Motor neuron (in vitro differentiated cells): ENCODE data around the gene COL6A3. TPM values are rescaled to one million over a fixed set of nuclear protein-coding genes. Genes with fewer than 3 reads are reported as not detected.
A peak's percentile ranks its signal among the peaks of the same experiment; 100 is the strongest.

Experiments used
- ATAC-seq, 8 experiments: fragments of 200-7000 bp; cut with Tn5 transposase; replicated peaks in 6 of 8; 2 replicates each; pipeline ENCODE4 v1.8.0; 2021; ENCODE audit warnings: mild to moderate bottlenecking in 8 of 8, moderate library complexity in 8 of 8
- H3K27ac ChIP-seq, 2 donors: fragments of 250-450 bp; sonication (Bioruptor Pico); 2 replicates each; pipeline ENCODE4 v1.9.0; 2021; ENCODE audit warnings: antibody characterized with exemption in 2 of 2, mild to moderate bottlenecking in 2 of 2, moderate library complexity in 1 of 2
- H3K4me1 ChIP-seq, 2 donors: fragments of 250-450 bp; sonication (Bioruptor Pico); replicated peaks in 1 of 2; 2 replicates each; pipeline ENCODE4 v1.6.1; 2021; ENCODE audit warnings: antibody characterized with exemption in 2 of 2, mild to moderate bottlenecking in 2 of 2, moderate library complexity in 1 of 2
- H3K4me3 ChIP-seq, 5 donors: fragments of 250-450 bp; sonication (Bioruptor Pico); 2 replicates each; pipeline ENCODE4 v1.9.0; 2021; ENCODE audit warnings: antibody characterized with exemption in 5 of 5, mild to moderate bottlenecking in 5 of 5, moderate library complexity in 4 of 5
- WGBS, 10 experiments: fragments of 450-650 bp; shearing (Covaris generic); methylation state at CpG; one replicate each; pipeline ENCODE4 v1.0.0; 2022; 5-methylcytosine and 5-hydroxymethylcytosine counted together
- in situ Hi-C, 9 experiments: fragments of 400-800 bp; cut with MboI; loops; one replicate each; pipeline ENCODE4 v1.15.0; 2021; ENCODE audit warnings: low sequenced_read_pairs in 9 of 9, low pct_unique_long_range_greater_than_20kb in 2 of 9; ENCODE audit not compliant: unreplicated experiment in 9 of 9
- total RNA-seq, 8 experiments: library from RNA; unstranded; fragments of 300-600 nt; gene quantifications; 2 replicates each; pipeline versions ENCODE4 v1.2.3 to v1.2.4, GENCODE V29; 2022

Gene COL6A3
- total RNA-seq, 8 experiments from 2014 or later, result 0.04 to 288 (median 1.0) TPM

DNA sequence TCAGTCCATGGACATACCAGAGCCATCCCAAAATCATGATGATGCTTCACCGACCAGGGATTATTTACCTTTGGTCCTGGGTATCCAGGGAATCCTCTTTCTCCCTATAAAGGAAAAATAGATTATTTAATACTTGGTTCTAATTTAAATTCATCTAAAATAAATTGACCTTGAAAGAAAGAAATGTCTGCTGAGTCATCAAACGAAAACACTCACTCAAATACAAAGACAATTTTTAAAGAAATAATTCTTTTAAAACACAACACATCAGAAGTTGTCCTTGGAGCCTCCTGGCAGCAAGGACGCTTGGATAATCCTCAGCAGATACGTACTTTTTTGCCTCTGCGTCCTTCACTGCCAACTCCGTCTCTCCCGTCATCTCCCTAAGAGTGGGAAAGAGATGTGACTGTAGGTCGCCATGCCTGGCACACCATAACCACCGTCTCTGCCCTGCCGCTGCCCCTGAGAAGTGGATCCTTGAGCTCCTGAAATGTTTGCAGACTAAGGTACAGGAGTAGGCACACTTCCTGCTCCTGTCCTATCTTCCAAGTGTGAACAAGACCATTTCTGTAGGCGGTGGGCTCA, 65.6 kb downstream of the COL6A3 start:
- no peaks in the 10 kb centered on the region for H3K4me1 ChIP-seq
- in situ Hi-C loops, result no loop called here
- H3K4me3 ChIP-seq, result no peak overlapping the region
- no peak for ATAC-seq
- WGBS, 10 experiments, result 70 to 93% (median 84%) methylated on average over 1 to 11 of the region's 11 CpGs
- H3K27ac ChIP-seq, result no peak overlapping the region

GRCh38 chr2:237345891-237346640, 67.9 kb downstream of the COL6A3 start:
- no peak overlapping the region for H3K4me3 ChIP-seq
- ATAC-seq, result no peak
- no peaks in the 10 kb centered on the region for H3K4me1 ChIP-seq
- WGBS, 10 experiments, result 40 to 100% (median 61%) methylated on average over 1 to 3 of the region's 4 CpGs; no CpG with 5 or more reads in 2 of the 10 experiments
- in situ Hi-C loops, result no loop called here
- no peak overlapping the region for H3K27ac ChIP-seq

DNA sequence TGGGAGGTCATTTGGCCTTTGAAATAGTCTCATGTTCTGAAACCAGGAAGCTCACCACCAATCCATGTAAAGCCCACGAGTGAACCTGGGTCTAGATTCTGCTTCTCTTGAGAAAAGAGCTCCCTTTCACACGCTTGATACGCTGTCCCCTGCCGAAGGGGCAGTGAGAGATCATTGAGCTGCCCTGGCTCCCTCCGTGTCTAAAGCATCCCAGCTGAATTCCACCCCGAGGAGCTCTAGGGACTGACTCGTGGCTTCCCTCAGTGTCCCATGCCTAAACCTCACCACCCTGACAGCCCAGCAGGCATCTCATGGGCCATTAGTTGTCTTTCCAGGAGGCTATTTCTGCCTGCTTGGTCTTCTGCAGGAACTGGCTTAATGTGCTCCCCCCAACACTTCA, 68.6 kb downstream of the COL6A3 start:
- ATAC-seq, result no peak
- WGBS, 10 experiments, result 33 to 100% (median 80%) methylated on average over 1 to 5 of the region's 7 CpGs; no CpG with 5 or more reads in 3 of the 10 experiments

DNA sequence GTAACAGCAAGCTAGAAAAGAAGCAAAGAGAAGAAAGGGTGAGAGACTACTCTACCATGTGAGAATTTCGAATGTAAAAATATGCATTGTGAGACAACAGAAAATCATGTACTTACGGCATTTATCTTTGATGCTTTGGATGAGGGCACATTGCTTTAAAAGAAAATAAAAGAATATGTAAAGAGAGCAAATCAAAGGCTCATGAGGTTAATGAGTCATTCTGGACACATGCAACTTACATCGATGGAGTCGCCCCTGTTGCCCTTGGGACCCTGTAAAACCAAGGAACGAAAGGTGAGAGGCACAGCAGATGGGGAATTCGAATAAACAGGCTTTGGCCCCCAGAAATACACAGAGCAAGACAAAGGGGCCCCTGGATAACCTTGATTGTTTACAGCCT, 69.0 kb downstream of the COL6A3 start:
- Histone ChIP-seq H3K27ac (no peak overlapping the region), H3K4me3 (no peak overlapping the region), H3K4me1 (no peaks in the 10 kb centered on the region)
- 42 to 100% (median 80%) methylated on average over 2 to 6 of the region's 6 CpGs for WGBS, 10 experiments
- peak in 1 of 8 experiments; percentile 57 for ATAC-seq
- in situ Hi-C loops, result no loop called here

More for the DNA sequence above, 68.6 kb downstream of the COL6A3 start:
- in situ Hi-C loops, result no loop called here
- Histone ChIP-seq H3K4me3 (no peak overlapping the region), H3K4me1 (no peaks in the 10 kb centered on the region), H3K27ac (no peak overlapping the region)

DNA sequence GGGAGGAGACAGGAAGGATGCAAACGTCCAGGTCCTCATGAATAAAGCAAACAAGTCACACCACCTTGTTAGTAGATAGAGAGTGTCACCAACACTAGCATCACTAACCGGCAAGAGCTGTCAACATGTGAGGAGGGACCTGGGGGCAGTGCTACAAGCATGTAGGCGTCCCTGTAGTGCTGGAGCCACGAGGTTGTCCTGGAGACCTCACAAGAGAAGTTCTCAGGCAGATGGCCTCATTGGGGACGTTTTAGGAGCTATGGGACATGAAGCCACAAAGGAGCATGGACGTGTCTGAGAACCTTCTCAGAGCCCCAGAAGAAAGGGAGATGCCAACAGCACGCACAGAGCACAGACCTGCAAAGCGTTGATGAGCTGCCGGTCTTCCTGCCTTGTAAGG, 70.0 kb downstream of the COL6A3 start:
- no peak for ATAC-seq
- H3K4me3 ChIP-seq, result no peak overlapping the region
- in situ Hi-C loops, result no loop called here
- H3K4me1 ChIP-seq, result no peaks in the 10 kb centered on the region
- WGBS, 10 experiments, result 0 to 89% (median 76%) methylated on average over 1 to 7 of the region's 9 CpGs; no CpG with 5 or more reads in 3 of the 10 experiments
- no peak overlapping the region for H3K27ac ChIP-seq

DNA sequence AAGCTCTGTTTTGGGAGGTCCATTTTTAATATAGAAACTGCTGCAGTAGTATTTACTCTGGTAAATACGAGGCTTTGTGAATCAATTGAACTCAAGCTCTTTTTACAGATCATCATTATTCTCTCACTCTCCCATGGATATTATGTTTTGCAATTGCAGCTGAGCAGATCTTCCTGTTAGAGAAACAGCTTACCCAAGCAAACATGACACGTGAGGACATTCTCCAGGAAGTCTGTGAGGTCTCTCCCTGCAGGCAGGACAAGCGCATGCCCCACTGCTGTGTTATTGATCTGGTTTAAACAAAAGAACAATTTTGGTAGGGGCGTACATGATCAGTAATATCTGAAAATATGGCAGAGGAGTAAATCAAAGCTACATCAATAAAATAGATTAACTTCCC, 72.1 kb downstream of the COL6A3 start:
- in situ Hi-C loops, result no loop called here
- Histone ChIP-seq H3K27ac (no peak overlapping the region), H3K4me3 (no peak overlapping the region), H3K4me1 (no peaks in the 10 kb centered on the region)
- ATAC-seq, result no peak
- WGBS, 10 experiments, result 52 to 92% (median 76%) methylated on average over 1 to 4 of the region's 4 CpGs; no CpG with 5 or more reads in 1 of the 10 experiments

- in situ Hi-C loops, result no loop called here
- WGBS, 10 experiments, result 40 to 100% (median 80%) methylated on average over 1 to 7 of the region's 7 CpGs; no CpG with 5 or more reads in 4 of the 10 experiments
Measured at GRCh38 chr2:237337586-237337985, 76.4 kb downstream of the COL6A3 start.

DNA sequence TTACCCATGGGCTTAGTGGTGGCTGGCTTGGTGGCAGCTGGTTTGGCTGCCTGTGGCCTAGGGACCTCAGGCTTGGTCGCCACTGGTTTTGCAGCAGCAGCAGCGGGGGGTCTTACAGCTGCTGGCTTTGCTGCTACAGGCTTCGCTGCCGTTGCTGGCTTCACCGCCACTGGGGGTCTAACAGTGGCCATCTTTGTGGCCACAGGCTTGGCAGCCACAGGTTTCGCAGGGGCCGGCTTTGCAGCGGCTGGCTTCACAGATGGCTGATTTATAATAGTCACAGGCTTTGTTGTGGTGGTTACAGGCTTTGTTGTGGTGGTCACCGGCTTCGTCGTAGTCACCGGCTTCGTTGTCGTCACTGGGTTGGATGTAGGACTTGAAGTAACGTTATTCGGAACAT, 77.8 kb downstream of the COL6A3 start:
- 79 to 100% (median 94%) methylated on average over 1 to 15 of the region's 16 CpGs; no CpG with 5 or more reads in 2 of the 10 experiments for WGBS, 10 experiments
- Histone ChIP-seq H3K4me3 (no peak overlapping the region), H3K4me1 (peaks cover 0 to 3% of the 10 kb centered on the region in 2 donors), H3K27ac (no peak overlapping the region)
- no peak for ATAC-seq
- in situ Hi-C loops, result no loop called here

More at GRCh38 chr2:237337586-237337985, 76.4 kb downstream of the COL6A3 start:
- Histone ChIP-seq H3K4me1 (no peaks in the 10 kb centered on the region), H3K27ac (no peak overlapping the region), H3K4me3 (no peak overlapping the region)
- ATAC-seq, result no peak

GRCh38 chr2:237333748-237334147, 80.2 kb downstream of the COL6A3 start:
- 100% methylated on average over 1 of the region's 1 CpG; no CpG with 5 or more reads in 6 of the 10 experiments for WGBS, 10 experiments
- Histone ChIP-seq H3K27ac (no peak overlapping the region), H3K4me1 (peaks cover 0 to 3% of the 10 kb centered on the region in 2 donors), H3K4me3 (no peak overlapping the region)
- no peak for ATAC-seq
- in situ Hi-C loops, result no loop called here

DNA sequence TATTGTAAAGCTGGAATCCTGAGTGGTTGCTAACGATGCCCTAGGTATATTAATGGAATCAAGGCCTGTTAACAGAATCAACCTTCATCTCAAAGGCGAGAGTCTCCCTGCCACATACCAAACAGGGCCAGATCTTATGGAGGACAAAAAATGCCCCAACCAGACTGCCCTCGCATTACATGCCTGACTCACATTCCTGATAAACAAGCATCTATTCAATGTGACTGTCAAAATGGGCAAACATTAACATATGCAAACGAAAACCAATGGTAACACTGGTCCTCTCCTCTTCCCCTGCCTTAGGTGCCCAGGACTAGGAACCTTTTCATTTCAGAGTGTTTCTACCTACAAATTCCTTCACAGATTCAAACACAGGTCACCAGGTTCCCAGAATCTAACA, 83.4 kb downstream of the COL6A3 start:
- in situ Hi-C loops, result no loop called here
- WGBS, 10 experiments, result 0 to 88% (median 59%) methylated on average over 1 to 4 of the region's 4 CpGs; no CpG with 5 or more reads in 2 of the 10 experiments
- peak in 4 of 8 experiments; percentile 18 to 79 (median 36) for ATAC-seq
- peaks cover 3 to 8% of the 10 kb centered on the region in 2 donors for H3K4me1 ChIP-seq
- H3K27ac ChIP-seq, result no peak overlapping the region
- H3K4me3 ChIP-seq, result no peak overlapping the region

DNA sequence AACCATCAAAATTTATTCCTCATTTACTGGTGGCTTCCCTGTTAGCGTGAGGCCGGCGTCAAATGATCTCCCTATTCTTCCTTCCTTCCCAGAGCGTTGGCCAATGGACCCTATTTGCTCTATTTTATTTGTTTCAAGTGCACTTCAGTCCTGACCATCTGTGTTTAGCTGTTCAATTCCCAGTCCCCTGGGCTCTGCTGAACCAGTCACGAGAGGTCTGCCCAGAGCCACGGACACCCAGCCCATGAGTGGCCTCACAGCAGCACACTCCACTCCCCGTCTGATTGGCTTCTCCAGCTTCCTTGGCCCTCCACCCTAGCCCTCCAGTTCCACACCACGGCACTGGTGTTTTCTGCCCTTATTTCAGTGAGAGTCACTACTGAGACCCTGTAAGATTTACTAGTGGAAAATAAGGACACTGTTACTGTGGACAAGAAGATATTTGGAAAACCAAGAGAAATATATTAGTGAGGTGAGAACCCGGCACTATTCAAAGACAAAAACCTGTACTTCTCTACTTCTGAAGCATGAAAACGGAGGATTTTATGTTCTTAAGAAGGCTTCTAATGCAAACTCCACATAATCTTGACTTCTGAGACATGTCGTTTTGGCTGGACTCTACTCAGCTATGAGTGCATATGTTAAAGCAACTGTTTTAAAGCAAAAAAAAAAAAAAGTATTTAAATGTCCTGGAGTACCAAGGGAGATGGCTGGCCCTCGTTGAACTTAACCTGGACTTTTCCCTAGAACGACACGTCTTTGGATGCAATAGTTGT, 86.6 kb downstream of the COL6A3 start:
- Histone ChIP-seq H3K4me1 (peaks cover 7 to 8% of the 10 kb centered on the region in 2 donors), H3K27ac (no peak overlapping the region), H3K4me3 (no peak overlapping the region)
- ATAC-seq, result no peak
- in situ Hi-C loops, result no loop called here
- 69 to 97% (median 87%) methylated on average over 2 to 12 of the region's 14 CpGs for WGBS, 10 experiments

GRCh38 chr2:237326266-237327171, 87.4 kb downstream of the COL6A3 start:
- Histone ChIP-seq H3K27ac (no peak overlapping the region), H3K4me3 (no peak overlapping the region), H3K4me1 (peaks cover 7 to 8% of the 10 kb centered on the region in 2 donors)
- WGBS, 10 experiments, result 29 to 100% (median 80%) methylated on average over 1 to 9 of the region's 12 CpGs
- peak in 1 of 8 experiments; percentile 55 for ATAC-seq
- in situ Hi-C loops, result no loop called here
